ENCODE measurements around the gene LEMD3.

The LEMD3 gene

DNA sequence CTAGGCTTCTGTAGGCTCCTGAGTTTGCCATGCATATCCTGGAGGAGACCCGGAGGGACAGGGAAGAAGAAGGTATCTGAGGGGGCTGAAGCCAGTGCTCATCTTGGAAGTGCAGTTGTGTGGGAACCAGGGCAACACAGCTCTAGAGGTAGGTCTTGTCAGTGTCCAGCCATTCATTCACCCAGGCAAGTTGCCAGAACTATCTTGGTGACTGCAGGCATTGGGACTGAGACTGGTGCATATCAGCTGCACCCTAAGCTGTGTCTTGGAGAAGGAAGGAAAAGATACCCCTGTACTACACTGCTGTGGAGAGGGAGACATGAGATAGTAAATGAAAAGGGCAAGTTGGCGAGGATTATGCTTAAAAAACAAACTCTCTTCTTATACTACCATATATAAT lies 43.4 kb upstream of the LEMD3 start:
- H3K27ac ChIP-seq = no peak overlapping the region
- DNase-seq (ENCODE audit: low spot score) = no peak
- H3K4me3 ChIP-seq = no peak overlapping the region
- TF ChIP-seq, protein P1, sequence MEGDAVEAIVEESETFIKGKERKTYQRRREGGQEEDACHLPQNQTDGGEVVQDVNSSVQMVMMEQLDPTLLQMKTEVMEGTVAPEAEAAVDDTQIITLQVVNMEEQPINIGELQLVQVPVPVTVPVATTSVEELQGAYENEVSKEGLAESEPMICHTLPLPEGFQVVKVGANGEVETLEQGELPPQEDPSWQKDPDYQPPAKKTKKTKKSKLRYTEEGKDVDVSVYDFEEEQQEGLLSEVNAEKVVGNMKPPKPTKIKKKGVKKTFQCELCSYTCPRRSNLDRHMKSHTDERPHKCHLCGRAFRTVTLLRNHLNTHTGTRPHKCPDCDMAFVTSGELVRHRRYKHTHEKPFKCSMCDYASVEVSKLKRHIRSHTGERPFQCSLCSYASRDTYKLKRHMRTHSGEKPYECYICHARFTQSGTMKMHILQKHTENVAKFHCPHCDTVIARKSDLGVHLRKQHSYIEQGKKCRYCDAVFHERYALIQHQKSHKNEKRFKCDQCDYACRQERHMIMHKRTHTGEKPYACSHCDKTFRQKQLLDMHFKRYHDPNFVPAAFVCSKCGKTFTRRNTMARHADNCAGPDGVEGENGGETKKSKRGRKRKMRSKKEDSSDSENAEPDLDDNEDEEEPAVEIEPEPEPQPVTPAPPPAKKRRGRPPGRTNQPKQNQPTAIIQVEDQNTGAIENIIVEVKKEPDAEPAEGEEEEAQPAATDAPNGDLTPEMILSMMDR (IDR thresholded peaks at IDR 0.05) = no peak

DNA sequence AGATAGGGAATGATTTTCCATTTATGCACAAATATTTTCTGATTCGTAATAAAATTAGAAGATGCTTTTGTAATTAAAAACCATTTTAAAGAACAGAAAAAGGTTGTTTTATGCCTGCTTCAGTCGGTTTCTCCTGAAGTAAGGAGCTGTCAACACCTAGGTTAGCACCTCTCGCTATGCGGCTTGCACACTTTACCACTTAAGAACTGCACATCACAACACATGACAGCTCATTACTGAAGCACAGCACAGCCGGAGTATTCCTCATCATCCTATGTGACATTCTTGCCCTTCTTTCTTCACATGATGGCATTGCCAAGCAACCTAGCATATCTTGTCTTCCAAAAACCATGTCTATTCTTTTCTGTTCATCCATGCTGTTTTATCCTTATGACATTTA lies 42.9 kb upstream of the LEMD3 start:
- DNase-seq (ENCODE audit: low spot score) = no peak
- TF ChIP-seq, protein P1 (IDR thresholded peaks at IDR 0.05) = no peak
- no peak overlapping the region for H3K27ac ChIP-seq
- no peak overlapping the region for H3K4me3 ChIP-seq

DNA sequence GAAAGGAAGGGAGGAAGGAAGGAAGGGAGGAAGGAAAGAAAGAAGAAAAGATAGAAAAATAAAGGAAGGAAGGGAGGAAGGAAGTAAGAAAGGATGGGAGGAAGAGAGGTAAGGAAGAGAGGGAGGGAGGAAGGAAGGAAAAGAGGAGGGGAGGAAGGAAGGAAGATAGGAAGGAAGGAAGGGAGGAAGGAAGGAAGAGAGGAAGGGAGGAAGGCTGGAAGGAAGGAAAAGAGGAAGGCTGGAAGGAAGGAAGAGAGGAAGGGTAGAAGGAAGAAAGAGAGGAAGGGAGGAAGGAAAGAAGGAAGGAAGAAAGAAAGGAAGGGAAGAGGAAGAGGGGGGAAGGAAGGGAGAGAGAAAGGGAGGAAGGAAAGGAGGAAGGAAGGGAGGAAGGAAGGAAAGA lies 35.5 kb upstream of the LEMD3 start:
- DNase-seq (ENCODE audit: low spot score) = no peak
- H3K4me3 ChIP-seq = no peak overlapping the region
- TF ChIP-seq, protein P1 (IDR thresholded peaks at IDR 0.05) = no peak
- H3K27ac ChIP-seq = no peak overlapping the region

DNA sequence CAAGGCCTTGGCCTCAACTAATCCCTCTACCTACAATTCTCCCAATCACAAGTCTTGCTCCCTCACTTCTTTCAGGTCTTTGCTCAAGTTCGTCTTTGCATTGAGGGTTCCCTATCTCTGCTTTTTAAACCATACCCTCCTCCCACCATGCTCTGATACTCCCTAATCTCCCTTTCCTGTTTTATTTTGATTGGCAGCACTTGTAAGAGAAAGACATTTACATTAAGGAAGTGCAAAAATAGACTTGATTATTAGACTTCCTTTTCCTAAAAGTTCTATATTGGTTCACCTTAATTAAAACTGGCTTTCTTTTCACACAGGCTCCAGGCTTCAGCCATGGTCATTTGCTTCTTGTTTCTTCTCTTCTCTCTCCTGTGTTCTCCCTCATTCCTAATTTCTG lies 30.0 kb upstream of the LEMD3 start:
- TF ChIP-seq, protein P1 (IDR thresholded peaks at IDR 0.05) = no peak
- no peak for DNase-seq (ENCODE audit: low spot score)
- no peak overlapping the region for H3K4me3 ChIP-seq
- H3K27ac ChIP-seq = no peak overlapping the region

DNA sequence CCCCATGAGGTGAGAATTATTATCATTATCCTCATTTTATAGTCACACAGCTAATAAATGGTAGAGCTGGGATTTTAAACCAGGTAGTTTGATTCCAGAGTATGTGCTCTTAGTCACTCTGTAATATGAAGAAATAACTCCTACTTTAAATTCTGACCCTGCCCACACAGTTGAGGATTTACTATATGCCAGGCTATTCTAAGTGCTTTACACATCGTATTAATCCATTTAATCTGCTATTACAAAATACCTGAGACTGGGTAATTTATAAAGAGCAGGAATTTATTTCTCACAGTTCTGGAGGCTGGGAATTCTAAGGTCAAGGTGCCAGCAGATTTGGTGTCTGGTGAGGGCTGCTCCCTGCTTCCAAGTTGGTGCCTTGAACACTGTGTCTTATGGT lies 28.6 kb upstream of the LEMD3 start:
- Histone ChIP-seq H3K27ac (no peak overlapping the region), H3K4me3 (no peak overlapping the region)
- TF ChIP-seq, protein P1 (IDR thresholded peaks at IDR 0.05) = no peak
- DNase-seq (ENCODE audit: low spot score) = no peak

DNA sequence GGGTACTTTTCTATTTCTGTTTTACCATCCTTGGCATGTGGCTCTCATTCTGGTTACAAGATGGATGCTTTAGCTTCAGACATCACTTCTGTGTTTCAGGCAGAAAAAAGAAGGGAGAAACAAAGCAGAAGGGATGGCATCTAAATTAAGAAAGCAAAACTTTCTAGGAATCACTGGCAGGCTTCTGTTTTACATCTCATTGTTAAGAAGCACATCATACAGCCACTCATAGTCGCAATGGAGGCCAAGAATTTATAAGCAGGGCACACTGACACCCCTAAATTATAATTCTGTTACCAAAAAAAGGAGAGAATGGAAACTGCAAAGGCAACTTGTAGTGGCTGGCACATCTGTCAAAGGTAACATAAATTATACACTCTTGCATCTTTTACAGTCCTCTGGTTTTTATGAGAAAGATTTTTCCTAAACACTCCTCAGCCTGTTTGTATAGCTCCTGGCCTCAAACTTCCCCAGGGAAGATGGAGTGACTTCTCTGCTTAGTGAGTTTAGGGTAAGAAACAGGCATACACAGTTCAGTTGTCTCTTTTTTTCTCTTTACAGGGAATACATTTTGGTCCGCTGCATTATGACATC lies 22.0 kb upstream of the LEMD3 start:
- DNase-seq (ENCODE audit: low spot score) = no peak
- H3K27ac ChIP-seq = no peak overlapping the region
- no peak overlapping the region for H3K4me3 ChIP-seq
- TF ChIP-seq, protein P1 (IDR thresholded peaks at IDR 0.05) = no peak

DNA sequence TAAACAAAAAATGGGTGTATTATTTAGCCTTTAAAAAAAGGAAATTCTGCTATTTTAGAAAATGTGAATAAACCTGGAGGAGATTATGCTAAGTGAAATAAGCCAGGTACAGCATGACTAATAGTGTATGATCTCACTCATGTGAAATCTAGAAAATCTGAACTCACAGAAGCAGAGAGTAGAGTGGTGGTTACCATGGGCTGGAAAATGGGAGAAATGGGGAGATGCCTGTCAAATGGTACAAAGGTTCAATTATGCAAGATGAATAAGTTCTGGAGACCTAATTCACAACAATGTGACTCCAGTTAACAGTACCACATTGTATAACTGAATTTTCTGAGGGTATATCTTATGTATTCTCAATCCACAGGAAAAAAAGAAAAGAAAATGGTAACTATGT lies 17.4 kb upstream of the LEMD3 start:
- TF ChIP-seq, protein P1 (IDR thresholded peaks at IDR 0.05) = no peak
- H3K27ac ChIP-seq = no peak overlapping the region
- DNase-seq (ENCODE audit: low spot score) = no peak

More for the DNA sequence above, 17.4 kb upstream of the LEMD3 start:
- no peak overlapping the region for H3K4me3 ChIP-seq
